HG02884 (cell line): ENCODE measurements around the gene MEF2C.

ENCODE experiments used
- ATAC-seq: cut with Tn5 transposase; IDR thresholded peaks from one replicate; pipeline ENCODE4 v1.9.1; 2021; ENCODE audit warnings: mild to moderate bottlenecking, moderate library complexity; ENCODE audit not compliant: unreplicated experiment

MEF2C gene

GRCh38 chr5:88727705-88728313 lies 155.2 kb downstream of the MEF2C start:
- no peak for ATAC-seq

- no peak for ATAC-seq
These were observed 157.5 kb downstream of the MEF2C start for GRCh38 chr5:88725454-88725853.

- no peak for ATAC-seq
These were observed 158.8 kb downstream of the MEF2C start for GRCh38 chr5:88724201-88724600.

- ATAC-seq = no peak
These were observed 160.4 kb downstream of the MEF2C start for GRCh38 chr5:88722546-88723073.

- no peak for ATAC-seq
These were observed 163.6 kb downstream of the MEF2C start for GRCh38 chr5:88719434-88719833.

- no peak for ATAC-seq
These were observed 164.2 kb downstream of the MEF2C start for GRCh38 chr5:88718736-88719135.

- no peak for ATAC-seq
These were observed 166.9 kb downstream of the MEF2C start for GRCh38 chr5:88716101-88716500.

- ATAC-seq = no peak
These were observed 167.5 kb downstream of the MEF2C start for GRCh38 chr5:88715503-88715902.

- ATAC-seq = no peak
These were observed 169.2 kb downstream of the MEF2C start for GRCh38 chr5:88713818-88714217.

- ATAC-seq = no peak
These were observed 174.1 kb downstream of the MEF2C start for GRCh38 chr5:88708682-88709398.

GRCh38 chr5:88708021-88708420 lies 175.0 kb downstream of the MEF2C start:
- no peak for ATAC-seq

GRCh38 chr5:88707216-88707965 lies 175.6 kb downstream of the MEF2C start:
- ATAC-seq = no peak

GRCh38 chr5:88702332-88702731 lies 180.7 kb downstream of the MEF2C start:
- ATAC-seq = no peak

- no peak for ATAC-seq
These were observed 182.9 kb downstream of the MEF2C start for GRCh38 chr5:88700121-88700520.

- no peak for ATAC-seq
These were observed 184.7 kb downstream of the MEF2C start for GRCh38 chr5:88698290-88698689.

- no peak for ATAC-seq
These were observed 186.5 kb downstream of the MEF2C start for GRCh38 chr5:88696466-88696865.

GRCh38 chr5:88695931-88696330 lies 187.1 kb downstream of the MEF2C start:
- ATAC-seq = no peak

GRCh38 chr5:88695232-88695631 lies 187.8 kb downstream of the MEF2C start:
- no peak for ATAC-seq

- no peak for ATAC-seq
These were observed 188.8 kb downstream of the MEF2C start for GRCh38 chr5:88694023-88694679.

GRCh38 chr5:88693071-88693932 lies 189.7 kb downstream of the MEF2C start:
- ATAC-seq = no peak
